IPS DF 4.7 (cell line): Measurements from ENCODE around the gene SPATA18.

ENCODE experiments used
- DNase-seq: peaks from one replicate; pipeline ENCODE4 v3.0.0-alpha.2; 2013; ENCODE audit warnings: low spot score; ENCODE audit errors: extremely low read depth

Gene SPATA18

DNA sequence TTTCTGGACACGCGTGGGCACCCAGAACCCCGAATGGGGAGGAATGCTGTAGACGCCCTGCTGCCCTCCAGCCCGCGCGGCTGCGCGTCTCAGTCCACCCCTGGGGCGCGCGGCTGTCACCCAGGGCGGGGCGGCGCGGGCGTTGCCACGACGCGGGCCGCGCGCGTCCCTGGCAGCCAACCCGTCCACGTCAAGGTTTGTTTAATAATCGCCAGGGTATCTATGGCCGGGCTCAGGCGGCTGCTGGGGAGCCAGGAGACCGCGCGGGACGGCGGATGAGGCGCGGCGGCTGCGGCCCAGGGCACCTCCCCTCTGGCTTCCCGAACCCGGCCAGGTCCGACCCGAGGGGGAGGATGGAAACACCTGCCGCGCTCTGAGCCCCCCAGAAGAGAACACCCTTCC lies at the start of gene SPATA18:
Gene SPATA18, plus strand, starts transcription at position 92 of the 402 bp plus-strand sequence. CDS start 401 bp downstream, outside the sequence.
- no peak for DNase-seq

- no peak for DNase-seq
These were observed 49.5 kb upstream of the SPATA18 start for GRCh38 chr4:52001616-52002015.

DNA sequence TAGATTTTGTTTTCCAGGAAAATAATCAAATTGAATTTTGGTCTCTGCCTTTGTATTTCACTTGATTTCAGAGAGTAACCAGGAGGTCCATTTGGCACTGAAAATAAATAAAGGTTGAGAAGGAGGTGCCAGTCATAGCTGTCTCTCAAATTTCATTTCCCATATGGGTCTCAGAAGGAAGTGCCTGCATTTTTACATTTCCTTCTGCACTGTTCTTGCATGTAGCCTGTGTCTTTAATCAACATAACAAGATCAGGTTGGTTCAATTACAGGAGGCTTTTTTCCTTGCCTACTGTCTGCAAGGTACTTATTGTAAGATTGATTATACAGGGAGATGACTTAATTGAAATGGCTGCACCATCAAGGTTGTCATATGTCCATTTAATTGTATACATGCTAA lies 46.7 kb upstream of the SPATA18 start:
- DNase-seq = no peak

DNA sequence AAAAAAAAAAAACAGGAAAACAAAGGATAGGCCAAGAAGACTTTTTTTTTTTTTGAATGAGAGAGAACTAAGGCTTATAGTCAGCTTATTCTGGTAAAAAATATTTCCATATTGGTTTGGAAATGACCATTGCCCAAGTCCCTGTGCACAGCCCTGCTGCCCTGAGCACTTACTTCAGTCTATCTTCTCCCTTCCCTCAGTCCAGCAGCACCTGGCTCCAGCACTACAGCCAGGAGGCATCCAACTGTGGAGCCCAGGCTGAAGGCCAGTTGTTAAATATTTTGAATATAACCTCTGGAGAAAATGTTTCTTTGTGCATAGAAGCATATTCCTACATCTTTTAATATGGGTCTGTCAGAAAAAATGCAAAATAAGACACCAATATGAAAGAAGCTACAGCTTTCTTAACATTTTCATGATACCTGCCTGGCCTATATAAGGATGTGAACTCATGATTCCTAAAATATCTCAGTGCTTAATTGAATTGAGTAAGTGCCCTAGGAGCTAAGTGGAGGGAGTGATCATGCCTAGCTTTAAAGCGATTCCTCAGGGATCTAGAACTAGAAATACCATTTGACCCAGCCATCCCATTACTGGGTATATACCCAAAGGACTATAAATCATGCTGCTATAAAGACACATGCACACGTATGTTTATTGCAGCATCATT lies 45.4 kb upstream of the SPATA18 start:
- no peak for DNase-seq

- DNase-seq = no peak
These were observed 44.2 kb upstream of the SPATA18 start for GRCh38 chr4:52006887-52007286.

DNA sequence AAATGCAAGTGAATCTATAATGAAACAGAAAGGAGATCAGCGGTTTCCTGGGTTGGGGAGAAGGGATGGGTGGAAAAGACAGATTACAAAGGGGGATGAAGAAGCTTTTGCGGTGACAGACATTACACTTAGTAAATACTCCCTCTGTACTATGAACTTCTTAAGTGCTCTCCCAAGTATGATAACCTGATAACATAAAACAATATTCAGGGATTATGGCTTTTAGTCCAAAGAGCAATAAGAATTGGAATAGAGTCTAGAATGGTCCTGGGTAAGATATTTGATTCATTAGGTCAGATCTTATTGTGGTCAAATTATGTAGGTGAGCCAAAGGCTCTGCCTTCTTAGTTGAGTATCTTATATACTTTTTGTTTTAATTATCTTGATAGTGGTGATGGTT lies 40.1 kb upstream of the SPATA18 start:
- DNase-seq = no peak

DNA sequence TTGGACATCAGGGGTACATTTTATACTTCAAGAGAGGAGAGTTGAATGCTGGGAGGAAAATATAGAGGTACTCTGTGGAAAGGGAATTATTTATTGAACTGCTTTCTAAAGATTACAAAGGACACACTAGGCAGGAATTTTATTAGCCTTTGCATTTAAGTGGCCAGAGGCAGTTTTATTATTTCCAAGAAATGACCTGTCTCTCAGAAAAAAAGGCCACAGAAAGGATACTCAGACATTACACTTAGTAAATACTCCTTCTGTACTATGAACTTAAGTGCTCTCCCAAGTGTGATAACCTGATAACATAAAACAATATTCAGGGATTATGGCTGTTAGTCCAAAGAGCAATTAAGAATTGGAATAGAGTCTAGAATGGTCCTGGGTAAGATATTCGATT lies 38.5 kb upstream of the SPATA18 start:
- no peak for DNase-seq

DNA sequence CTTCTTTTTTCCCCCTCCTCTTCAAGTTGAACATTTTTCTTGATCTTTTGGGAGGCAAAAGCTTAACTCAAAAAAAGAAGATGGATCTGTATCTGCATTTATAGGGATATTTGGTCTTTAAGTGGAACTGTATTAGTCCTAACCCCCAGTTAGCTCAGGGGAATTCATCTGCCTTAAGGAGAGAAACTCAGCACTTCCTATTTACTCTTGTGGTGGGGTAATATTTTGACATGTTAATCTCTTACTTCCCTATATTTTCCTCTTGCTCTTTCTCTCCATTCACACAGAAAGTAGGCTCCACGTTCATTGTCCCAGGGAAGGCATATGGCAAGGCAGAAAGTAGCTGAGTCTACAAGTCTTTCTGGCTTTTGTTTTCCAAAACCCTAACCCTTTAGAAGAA lies 36.2 kb upstream of the SPATA18 start:
- DNase-seq = no peak

DNA sequence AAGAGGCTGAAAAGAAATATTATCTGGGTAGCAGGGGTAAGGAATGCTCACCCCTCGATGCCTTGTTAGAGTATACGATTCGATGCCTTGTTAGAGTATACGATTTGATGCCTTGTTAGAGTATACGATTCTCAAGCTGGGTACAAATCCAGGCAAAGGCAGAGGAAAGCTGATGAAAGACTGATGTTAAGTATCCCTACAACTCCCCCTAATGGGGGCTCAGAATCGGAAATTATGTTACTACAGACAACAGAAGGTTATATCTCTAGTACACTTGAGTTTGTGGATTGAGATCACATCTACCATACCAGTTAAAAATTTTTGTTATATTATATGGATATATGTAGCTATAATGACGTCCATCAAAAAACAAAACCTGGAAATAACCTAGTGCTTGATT lies 35.7 kb upstream of the SPATA18 start:
- DNase-seq = no peak

GRCh38 chr4:52016981-52017380 lies 34.1 kb upstream of the SPATA18 start:
- DNase-seq = no peak

- DNase-seq = no peak
These were observed 33.3 kb upstream of the SPATA18 start for GRCh38 chr4:52017814-52018213.

DNA sequence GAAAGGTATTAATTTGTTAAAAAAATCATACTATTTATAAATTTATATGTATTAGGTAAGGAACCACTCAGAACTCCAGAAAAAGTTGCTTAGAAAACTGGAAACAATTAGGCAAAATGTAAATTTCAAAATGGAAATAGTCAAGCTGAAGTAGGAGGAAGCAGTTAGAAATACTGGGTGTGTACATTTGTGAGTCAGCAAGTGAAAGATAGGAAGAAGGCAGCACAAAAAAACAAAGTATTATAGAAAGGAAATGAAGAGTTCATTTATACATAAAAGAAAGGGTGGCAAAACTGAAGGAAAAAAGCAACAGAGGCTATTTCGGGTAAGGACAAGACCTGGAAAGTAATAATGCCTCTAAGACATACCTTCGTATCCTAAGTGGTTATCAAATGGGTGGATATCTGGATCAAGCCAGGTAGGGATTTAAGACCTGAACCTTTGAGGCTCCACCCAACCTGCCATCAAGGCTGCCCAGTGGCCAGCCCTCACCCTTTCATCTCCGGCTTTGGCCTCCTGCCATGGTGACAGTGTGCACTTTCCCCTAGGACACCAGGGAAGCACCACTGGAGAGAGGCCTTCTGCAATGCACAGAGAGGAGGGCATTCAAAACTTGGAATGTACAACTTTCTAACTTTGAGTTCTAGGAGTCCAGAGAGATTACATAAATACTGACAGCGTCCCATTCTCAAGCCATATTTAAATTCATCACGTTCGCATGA lies 31.0 kb upstream of the SPATA18 start, which contains the start of gene LRRC66:
Gene LRRC66, minus strand, starts transcription at position 428 of the 722 bp plus-strand sequence. CDS start 2,750 bp downstream, outside the sequence.
- no peak for DNase-seq

DNA sequence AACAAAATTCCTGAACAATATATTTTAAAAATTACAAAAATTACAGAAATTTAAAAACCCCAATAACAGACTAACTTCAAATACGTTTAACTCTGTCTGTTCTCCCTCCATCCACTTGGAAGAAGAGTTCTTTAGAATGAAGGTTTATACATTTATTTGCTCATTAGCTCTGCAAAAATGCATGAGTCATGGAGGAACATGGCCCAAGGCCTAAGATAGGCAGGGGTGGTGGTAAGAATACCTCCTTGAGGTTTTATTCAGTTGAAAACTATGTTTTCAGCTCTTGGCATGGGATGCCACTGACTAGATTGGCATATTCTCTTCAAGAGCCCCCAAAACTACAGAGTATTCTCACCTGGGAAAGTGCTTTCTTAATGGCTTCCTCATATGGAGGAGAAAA lies 22.1 kb upstream of the SPATA18 start:
- no peak for DNase-seq

- no peak for DNase-seq
These were observed 19.1 kb upstream of the SPATA18 start for GRCh38 chr4:52032005-52032404.

DNA sequence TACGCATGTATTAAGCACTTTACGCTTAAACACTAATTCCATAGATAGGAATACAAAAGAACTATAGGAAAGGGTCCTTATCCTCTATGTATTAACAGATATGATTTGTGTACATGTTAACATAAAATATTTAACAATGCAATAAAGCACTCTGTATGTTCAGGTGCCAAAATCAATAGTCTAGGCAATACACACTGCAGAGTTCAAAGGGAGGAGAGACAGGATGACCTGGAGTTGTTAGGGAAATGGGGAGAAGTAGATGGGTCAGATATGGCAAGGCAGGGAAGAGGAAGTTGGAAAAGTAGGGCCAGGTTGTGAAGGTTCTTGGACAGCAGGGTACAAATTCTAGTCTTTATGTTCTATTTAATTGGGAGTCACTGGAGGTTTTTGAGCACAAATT lies 15.9 kb upstream of the SPATA18 start:
- DNase-seq = no peak

- DNase-seq = no peak
These were observed 14.1 kb upstream of the SPATA18 start for GRCh38 chr4:52036886-52037530.

GRCh38 chr4:52037689-52038102 lies 13.4 kb upstream of the SPATA18 start:
- DNase-seq = no peak

DNA sequence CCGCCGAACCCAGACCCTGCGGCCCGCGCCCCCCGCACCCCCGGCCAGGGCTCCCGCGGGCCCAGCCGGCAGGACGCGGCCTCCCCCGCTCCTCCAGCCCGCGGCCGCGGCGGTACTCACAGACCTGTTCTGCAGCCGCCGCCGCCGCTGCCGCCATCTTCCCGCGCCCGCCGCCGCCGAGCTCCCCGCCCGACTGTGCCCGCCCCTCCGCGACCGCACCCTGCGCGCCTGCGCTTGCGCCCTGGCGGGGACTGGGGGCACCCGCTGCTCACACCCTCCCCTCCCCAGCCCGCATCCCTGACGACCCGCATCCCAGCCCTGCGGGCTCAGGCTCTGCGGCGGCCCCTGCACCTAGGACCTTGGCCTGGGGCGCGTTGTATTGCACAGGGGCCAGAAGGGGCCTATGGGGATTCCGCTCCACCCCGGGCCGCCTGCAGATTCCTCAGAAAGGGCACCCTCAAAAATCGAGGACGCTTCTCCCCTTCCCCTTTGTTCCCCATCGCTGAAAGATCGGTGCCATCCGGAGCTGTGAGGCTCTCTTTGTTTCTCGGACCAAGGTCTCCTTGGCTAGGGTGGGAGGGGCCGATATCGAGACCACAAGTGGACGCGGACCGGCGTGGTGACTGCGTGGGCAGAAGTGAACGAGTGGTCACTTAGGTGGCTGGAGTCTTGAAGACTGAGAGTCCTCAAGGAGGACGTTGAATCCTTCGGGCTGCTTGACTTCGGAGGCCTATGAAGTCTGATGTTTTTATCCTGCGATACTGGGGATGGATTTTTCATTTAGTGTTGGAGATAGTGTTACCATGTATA lies 12.8 kb upstream of the SPATA18 start, which contains the start of gene SGCB:
Gene SGCB, minus strand, starts transcription at position 197 of the 810 bp plus-strand sequence. Its CDS starts 40 bp downstream, at position 157.
- no peak for DNase-seq

GRCh38 chr4:52045028-52045427 lies 6.1 kb upstream of the SPATA18 start:
- no peak for DNase-seq

- DNase-seq = no peak
These were observed 1.8 kb upstream of the SPATA18 start for GRCh38 chr4:52049266-52049665.
